Neural cell (in vitro differentiated cells): ENCODE results near the gene MYO7B. TPM values are rescaled to one million over a fixed set of nuclear protein-coding genes. Genes with fewer than 3 reads are reported as not detected.

ENCODE experiments used
- H2AFZ ChIP-seq: fragments of 200-600, 300-800 bp; sonication (generic), shearing (Covaris generic); 2 replicates; pipeline ENCODE4 v1.6.0; 2014; ENCODE audit warnings: low read depth, mild to moderate bottlenecking, antibody characterized with exemption, low read length, moderate library complexity
- H3F3A ChIP-seq: fragments of 200-600 bp; shearing (Covaris generic); 2 replicates; pipeline ENCODE4 v1.6.1; 2016; ENCODE audit warnings: mild to moderate bottlenecking, moderate library complexity, mixed read lengths, antibody characterized with exemption, low read length; ENCODE audit not compliant: insufficient read depth, poor library complexity, severe bottlenecking
- H3K27ac ChIP-seq: fragments of 200-600, 300-800 bp; sonication (generic), shearing (Covaris generic); 2 replicates; pipeline ENCODE4 v1.5.1; 2014; ENCODE audit warnings: mild to moderate bottlenecking, low read length, moderate library complexity
- H3K27me3 ChIP-seq: fragments of 300-800, 200-600 bp; sonication (generic), shearing (Covaris generic); 2 replicates; pipeline ENCODE4 v1.6.0; 2014; ENCODE audit warnings: mild to moderate bottlenecking, low read depth, low read length, moderate library complexity; ENCODE audit not compliant: insufficient read depth
- H3K36me3 ChIP-seq: fragments of 300-800, 200-600 bp; sonication (generic), shearing (Covaris generic); 2 replicates; pipeline ENCODE4 v1.5.1; 2014; ENCODE audit warnings: mild to moderate bottlenecking, antibody characterized with exemption, low read length, moderate library complexity; ENCODE audit not compliant: insufficient read depth
- H3K4me2 ChIP-seq: fragments of 300-800, 200-600 bp; sonication (generic), shearing (Covaris generic); 2 replicates; pipeline ENCODE4 v1.6.0; 2014; ENCODE audit warnings: mild to moderate bottlenecking, low read length
- H3K4me3 ChIP-seq: fragments of 300-800, 200-600 bp; sonication (generic), shearing (Covaris generic); 2 replicates; pipeline ENCODE4 v1.5.1; 2014; ENCODE audit warnings: mild to moderate bottlenecking, low read length, moderate library complexity
- H3K79me2 ChIP-seq: fragments of 200-600 bp; shearing (Covaris generic); replicated peaks from 2 replicates; pipeline ENCODE4 v1.6.0; 2014; ENCODE audit warnings: mild to moderate bottlenecking, low read length, moderate library complexity; ENCODE audit not compliant: insufficient read depth
- H3K9ac ChIP-seq: fragments of 300-800, 200-600 bp; sonication (generic), shearing (Covaris generic); 2 replicates; pipeline ENCODE4 v1.6.1; 2016; ENCODE audit warnings: mild to moderate bottlenecking, low read length, mixed read lengths
- H3K9me2 ChIP-seq: fragments of 200-600 bp; shearing (Covaris generic); 2 replicates; pipeline ENCODE4 v1.6.1; 2016; ENCODE audit warnings: mild to moderate bottlenecking, low read length, mixed read lengths; ENCODE audit not compliant: insufficient read depth
- H3K9me3 ChIP-seq: fragments of 200-600, 300-800 bp; sonication (generic), shearing (Covaris generic); 2 replicates; pipeline ENCODE4 v1.6.1; 2016; ENCODE audit warnings: mild to moderate bottlenecking, mixed run types, low read length, moderate library complexity, mixed read lengths
- H4K20me1 ChIP-seq: fragments of 200-600 bp; shearing (Covaris generic); 2 replicates; pipeline ENCODE4 v1.6.1; 2016; ENCODE audit warnings: mild to moderate bottlenecking, mixed run types; ENCODE audit not compliant: insufficient read depth
- EP300 ChIP-seq: fragments of 450-650 bp; conservative IDR thresholded peaks from 2 replicates; pipeline ENCODE4 v1.6.1; 2014; ENCODE audit warnings: antibody characterized with exemption, mild to moderate bottlenecking, moderate library complexity; ENCODE audit not compliant: poor library complexity, severe bottlenecking
- EZH2 ChIP-seq: fragments of 200-600, 300-800 bp; shearing (Covaris generic), sonication (generic); IDR thresholded peaks from 2 replicates; pipeline ENCODE4 v1.6.1; 2014; ENCODE audit warnings: antibody characterized with exemption, low read length, borderline replicate concordance, mild to moderate bottlenecking; ENCODE audit not compliant: insufficient read depth, poor library complexity, severe bottlenecking
- MXI1 ChIP-seq: fragments of 450-650 bp; conservative IDR thresholded peaks from 2 replicates; pipeline ENCODE4 v1.6.1; 2014; ENCODE audit warnings: antibody characterized with exemption, mild to moderate bottlenecking; ENCODE audit not compliant: poor library complexity, severe bottlenecking
- POLR2AphosphoS5 ChIP-seq: IDR thresholded peaks from 2 replicates; pipeline ENCODE4 v1.6.1; 2012
- RAD21 ChIP-seq: fragments of 450-650 bp; conservative IDR thresholded peaks from 2 replicates; pipeline ENCODE4 v1.6.1; 2014; ENCODE audit warnings: antibody characterized with exemption, mild to moderate bottlenecking, moderate library complexity
- SMC3 ChIP-seq: fragments of 450-650 bp; conservative IDR thresholded peaks from 2 replicates; pipeline ENCODE4 v1.6.1; 2014; ENCODE audit warnings: antibody characterized with exemption, mild to moderate bottlenecking, moderate library complexity; ENCODE audit not compliant: poor library complexity
- TAF1 ChIP-seq: IDR thresholded peaks from 2 replicates; pipeline ENCODE4 v1.6.1; 2012; ENCODE audit warnings: low read depth
- polyA plus RNA-seq: library from polyadenylated mRNA; depleted of rRNA; stranded (reverse); fragments of >200 nt; gene quantifications from 2 replicates; pipeline ENCODE4 v1.2.3, GENCODE V29; 2014
- TF ChIP-seq, protein P1 (sequence below): IDR thresholded peaks from 2 replicates; pipeline ENCODE4 v1.6.1; 2012; ENCODE audit warnings: borderline replicate concordance
- TF ChIP-seq, protein P2 (sequence below): fragments of 450-650 bp; IDR thresholded peaks from 2 replicates; pipeline ENCODE4 v1.5.1; 2014; ENCODE audit warnings: antibody characterized with exemption, mild to moderate bottlenecking, moderate library complexity; ENCODE audit not compliant: poor library complexity, severe bottlenecking

The MYO7B gene
- polyA plus RNA-seq, 1 donor from 2014 or later = 0.16 TPM

DNA sequence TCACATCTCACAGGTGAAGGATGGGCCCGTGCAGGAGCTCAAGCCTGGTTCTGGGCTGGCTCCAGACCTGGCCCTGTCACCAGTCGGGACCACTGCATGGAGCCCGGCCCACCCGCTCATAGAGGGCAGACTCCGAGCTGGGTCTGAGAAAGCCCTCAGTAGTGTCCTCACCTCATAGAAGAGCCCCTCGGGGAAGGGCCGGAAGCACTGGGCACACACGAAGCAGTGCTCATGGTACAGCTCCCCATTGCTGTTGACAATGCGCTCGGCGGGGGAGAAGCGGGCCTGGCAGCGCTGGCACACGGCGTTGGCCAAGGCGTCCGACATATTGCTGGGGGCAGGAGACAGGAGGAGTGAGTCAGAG, 121.7 kb downstream of the MYO7B start:
- Histone ChIP-seq H3K27me3 (no peaks in the 10 kb centered on the region), H3K9me3 (no peaks in the 10 kb centered on the region), H3K27ac (no peak overlapping the region), H3K9me2 (no peaks in the 10 kb centered on the region), H3K4me2 (no peak overlapping the region), H3K36me3 (no peaks in the 10 kb centered on the region), H3F3A (no peaks in the 10 kb centered on the region), H3K79me2 (no peaks in the 10 kb centered on the region), H3K4me3 (no peak overlapping the region), H4K20me1 (no peaks in the 10 kb centered on the region), H2AFZ (no peak overlapping the region), H3K9ac (no peak overlapping the region)
- TF ChIP-seq EP300 (no peak), TAF1 (no peak), EZH2 (no peak), SMC3 (no peak), MXI1 (no peak), RAD21 (no peak), POLR2AphosphoS5 (no peak)
- TF ChIP-seq, protein P1, sequence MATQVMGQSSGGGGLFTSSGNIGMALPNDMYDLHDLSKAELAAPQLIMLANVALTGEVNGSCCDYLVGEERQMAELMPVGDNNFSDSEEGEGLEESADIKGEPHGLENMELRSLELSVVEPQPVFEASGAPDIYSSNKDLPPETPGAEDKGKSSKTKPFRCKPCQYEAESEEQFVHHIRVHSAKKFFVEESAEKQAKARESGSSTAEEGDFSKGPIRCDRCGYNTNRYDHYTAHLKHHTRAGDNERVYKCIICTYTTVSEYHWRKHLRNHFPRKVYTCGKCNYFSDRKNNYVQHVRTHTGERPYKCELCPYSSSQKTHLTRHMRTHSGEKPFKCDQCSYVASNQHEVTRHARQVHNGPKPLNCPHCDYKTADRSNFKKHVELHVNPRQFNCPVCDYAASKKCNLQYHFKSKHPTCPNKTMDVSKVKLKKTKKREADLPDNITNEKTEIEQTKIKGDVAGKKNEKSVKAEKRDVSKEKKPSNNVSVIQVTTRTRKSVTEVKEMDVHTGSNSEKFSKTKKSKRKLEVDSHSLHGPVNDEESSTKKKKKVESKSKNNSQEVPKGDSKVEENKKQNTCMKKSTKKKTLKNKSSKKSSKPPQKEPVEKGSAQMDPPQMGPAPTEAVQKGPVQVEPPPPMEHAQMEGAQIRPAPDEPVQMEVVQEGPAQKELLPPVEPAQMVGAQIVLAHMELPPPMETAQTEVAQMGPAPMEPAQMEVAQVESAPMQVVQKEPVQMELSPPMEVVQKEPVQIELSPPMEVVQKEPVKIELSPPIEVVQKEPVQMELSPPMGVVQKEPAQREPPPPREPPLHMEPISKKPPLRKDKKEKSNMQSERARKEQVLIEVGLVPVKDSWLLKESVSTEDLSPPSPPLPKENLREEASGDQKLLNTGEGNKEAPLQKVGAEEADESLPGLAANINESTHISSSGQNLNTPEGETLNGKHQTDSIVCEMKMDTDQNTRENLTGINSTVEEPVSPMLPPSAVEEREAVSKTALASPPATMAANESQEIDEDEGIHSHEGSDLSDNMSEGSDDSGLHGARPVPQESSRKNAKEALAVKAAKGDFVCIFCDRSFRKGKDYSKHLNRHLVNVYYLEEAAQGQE = no peak
- TF ChIP-seq, protein P2, sequence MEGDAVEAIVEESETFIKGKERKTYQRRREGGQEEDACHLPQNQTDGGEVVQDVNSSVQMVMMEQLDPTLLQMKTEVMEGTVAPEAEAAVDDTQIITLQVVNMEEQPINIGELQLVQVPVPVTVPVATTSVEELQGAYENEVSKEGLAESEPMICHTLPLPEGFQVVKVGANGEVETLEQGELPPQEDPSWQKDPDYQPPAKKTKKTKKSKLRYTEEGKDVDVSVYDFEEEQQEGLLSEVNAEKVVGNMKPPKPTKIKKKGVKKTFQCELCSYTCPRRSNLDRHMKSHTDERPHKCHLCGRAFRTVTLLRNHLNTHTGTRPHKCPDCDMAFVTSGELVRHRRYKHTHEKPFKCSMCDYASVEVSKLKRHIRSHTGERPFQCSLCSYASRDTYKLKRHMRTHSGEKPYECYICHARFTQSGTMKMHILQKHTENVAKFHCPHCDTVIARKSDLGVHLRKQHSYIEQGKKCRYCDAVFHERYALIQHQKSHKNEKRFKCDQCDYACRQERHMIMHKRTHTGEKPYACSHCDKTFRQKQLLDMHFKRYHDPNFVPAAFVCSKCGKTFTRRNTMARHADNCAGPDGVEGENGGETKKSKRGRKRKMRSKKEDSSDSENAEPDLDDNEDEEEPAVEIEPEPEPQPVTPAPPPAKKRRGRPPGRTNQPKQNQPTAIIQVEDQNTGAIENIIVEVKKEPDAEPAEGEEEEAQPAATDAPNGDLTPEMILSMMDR = no peak

DNA sequence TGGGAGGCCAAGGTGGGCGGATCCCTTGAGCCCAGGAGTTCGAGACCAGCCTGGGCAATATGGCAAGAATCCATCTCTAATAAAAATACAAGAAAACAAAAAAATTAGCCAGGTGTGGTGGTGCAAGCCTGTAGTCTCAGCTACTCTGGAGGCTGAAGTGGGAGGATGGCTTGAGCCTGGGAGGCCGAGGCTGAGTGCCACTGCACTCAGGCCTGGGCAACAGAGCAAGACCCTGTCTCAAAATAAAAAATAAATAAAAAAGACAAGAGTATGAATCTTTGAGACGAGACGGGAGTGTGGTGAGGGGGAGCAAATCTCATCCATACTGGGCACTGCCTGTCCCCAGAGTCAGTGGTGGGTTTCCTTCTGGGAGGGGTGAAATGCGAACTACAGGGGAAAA, 122.7 kb downstream of the MYO7B start:
- Histone ChIP-seq H2AFZ (no peak overlapping the region), H3K9me2 (no peaks in the 10 kb centered on the region), H4K20me1 (no peaks in the 10 kb centered on the region), H3K27ac (no peak overlapping the region), H3F3A (no peaks in the 10 kb centered on the region), H3K79me2 (no peaks in the 10 kb centered on the region), H3K9me3 (no peaks in the 10 kb centered on the region), H3K4me2 (no peak overlapping the region), H3K36me3 (no peaks in the 10 kb centered on the region), H3K4me3 (no peak overlapping the region), H3K9ac (no peak overlapping the region), H3K27me3 (peaks cover 3% of the 10 kb centered on the region)
- no peak for TF ChIP-seq SMC3
- TF ChIP-seq TAF1 = no peak
- TF ChIP-seq POLR2AphosphoS5 = no peak
- no peak for TF ChIP-seq EZH2
- no peak for TF ChIP-seq RAD21
- TF ChIP-seq EP300 = no peak
- TF ChIP-seq, protein P1 = no peak
- TF ChIP-seq, protein P2 = no peak
- no peak for TF ChIP-seq MXI1
